Retina (tissue), 1 donor: Measurements from ENCODE around the gene AQP6.

Experiments
- DNase-seq: peaks from one replicate; pipeline ENCODE4 v3.0.0-alpha.2; 2016

The AQP6 gene

GRCh38 chr12:49957570-49957967 lies 15.2 kb upstream of the AQP6 start:
- no peak for DNase-seq

- no peak for DNase-seq
These were observed 12.9 kb upstream of the AQP6 start for GRCh38 chr12:49959685-49960473.

GRCh38 chr12:49960474-49961110 lies 12.2 kb upstream of the AQP6 start:
- DNase-seq, result no peak

GRCh38 chr12:49961111-49961922 lies 11.4 kb upstream of the AQP6 start, which contains the start of gene AQP5:
AQP5 (plus strand) TSS chr12:49961872; CDS start chr12:49962018, 146 bp downstream.
- DNase-seq, result no peak

- DNase-seq, result no peak
These were observed 10.6 kb upstream of the AQP6 start for GRCh38 chr12:49961993-49962764.

- DNase-seq, result no peak
These were observed 9.6 kb upstream of the AQP6 start for GRCh38 chr12:49962861-49963765.

GRCh38 chr12:49963976-49964815 lies 8.6 kb upstream of the AQP6 start:
- no peak for DNase-seq

GRCh38 chr12:49964849-49965624 lies 7.7 kb upstream of the AQP6 start:
- no peak for DNase-seq

GRCh38 chr12:49965836-49966235 lies 6.9 kb upstream of the AQP6 start:
- DNase-seq, result no peak

GRCh38 chr12:49966511-49967041 lies 6.2 kb upstream of the AQP6 start:
- no peak for DNase-seq

- peak; percentile 97 for DNase-seq
These were observed 5.5 kb upstream of the AQP6 start for GRCh38 chr12:49967042-49967776.

GRCh38 chr12:49967777-49968250 lies 4.9 kb upstream of the AQP6 start:
- no peak for DNase-seq

GRCh38 chr12:49968471-49968870 lies 4.3 kb upstream of the AQP6 start:
- DNase-seq, result no peak

- no peak for DNase-seq
These were observed 3.7 kb upstream of the AQP6 start for GRCh38 chr12:49969027-49969426.

- DNase-seq, result no peak
These were observed 2.9 kb upstream of the AQP6 start for GRCh38 chr12:49969651-49970429.

- no peak for DNase-seq
These were observed 2.1 kb upstream of the AQP6 start for GRCh38 chr12:49970658-49971057.

- DNase-seq, result no peak
These were observed 1.6 kb upstream of the AQP6 start for GRCh38 chr12:49971141-49971540.

GRCh38 chr12:49972129-49972528 lies 618 bp upstream of the AQP6 start:
- DNase-seq, result no peak
